GM21447 (cell line): ENCODE measurements around the gene GALNT10.

ENCODE experiments used
- ATAC-seq: cut with Tn5 transposase; IDR thresholded peaks from one replicate; pipeline ENCODE4 v1.9.1; 2021; ENCODE audit not compliant: unreplicated experiment

The GALNT10 gene

DNA sequence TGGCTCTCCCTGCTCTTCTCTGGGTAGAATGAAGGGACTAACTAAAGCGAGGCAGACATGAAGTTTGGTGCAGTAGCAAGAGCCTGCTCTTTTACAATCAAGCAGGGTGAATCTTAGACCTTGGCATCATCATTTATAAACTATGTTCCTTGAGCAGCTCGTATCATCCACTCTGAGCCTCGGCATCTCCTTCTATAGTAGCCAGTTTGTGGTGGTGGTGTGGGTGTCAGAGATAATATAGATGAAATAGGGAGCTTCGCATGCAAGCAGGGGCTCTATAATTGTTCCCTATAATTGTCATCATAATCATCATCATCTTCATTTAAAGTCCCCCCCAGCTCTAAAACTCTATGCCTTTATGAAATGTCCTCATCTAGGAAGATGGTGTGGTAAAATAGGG, 182.8 kb downstream of the GALNT10 start:
- ATAC-seq, result no peak

DNA sequence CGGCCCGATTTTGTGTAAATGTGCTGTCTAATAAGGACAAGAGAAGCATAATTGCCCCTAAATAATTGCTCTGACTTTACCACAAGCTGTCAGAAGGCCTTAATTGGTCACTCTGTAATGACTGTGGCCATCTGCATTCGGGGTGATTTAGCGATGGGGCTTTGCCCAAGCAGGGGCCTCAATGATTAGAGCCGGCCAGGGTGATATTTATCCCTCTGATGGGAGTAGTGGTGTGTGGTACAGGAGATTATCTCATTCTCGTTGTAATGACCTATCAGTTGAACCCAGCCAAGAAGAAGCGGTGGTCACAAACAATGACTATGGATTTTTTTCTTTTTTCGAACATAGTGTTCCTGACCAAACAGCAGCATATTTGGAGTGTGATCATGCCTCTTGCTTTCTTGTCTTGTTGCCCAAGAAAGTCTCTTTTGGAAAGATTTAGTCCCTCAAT, 183.2 kb downstream of the GALNT10 start:
- no peak for ATAC-seq

GRCh38 chr5:154374264-154374663, 183.7 kb downstream of the GALNT10 start:
- ATAC-seq, result no peak

DNA sequence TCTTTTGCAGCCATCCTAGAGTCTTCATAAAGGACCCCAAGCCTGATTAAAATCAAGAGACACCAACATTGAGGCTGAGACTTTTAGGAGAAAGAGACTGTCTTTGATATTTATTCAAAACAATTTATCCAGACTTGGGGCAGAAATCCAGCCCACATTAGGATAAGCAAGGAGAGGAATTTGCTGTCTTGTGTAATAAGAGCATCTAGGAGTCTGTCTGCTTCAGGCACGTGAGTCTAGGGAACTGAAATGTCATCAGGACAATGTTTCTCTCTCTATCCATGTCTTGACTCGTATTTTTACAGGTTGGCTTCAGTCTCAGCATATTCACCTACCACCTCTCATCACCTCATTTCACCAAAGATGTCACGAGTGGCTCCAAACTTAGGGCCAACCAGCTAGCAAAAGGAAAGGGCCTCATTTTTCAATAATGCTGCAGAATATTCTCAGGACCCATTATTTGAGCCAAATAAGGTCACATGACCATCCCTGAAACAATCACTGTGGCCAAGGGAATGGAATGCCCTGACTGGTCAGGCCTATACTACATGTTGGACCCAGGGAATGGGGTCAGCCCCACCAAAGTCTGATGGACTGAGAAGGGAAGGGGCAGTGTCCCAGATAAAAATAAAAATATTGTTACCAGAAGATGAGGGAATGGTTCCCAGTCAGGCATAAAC, 184.9 kb downstream of the GALNT10 start:
- no peak for ATAC-seq

- ATAC-seq, result no peak
These were observed 185.9 kb downstream of the GALNT10 start for GRCh38 chr5:154376481-154376880.

DNA sequence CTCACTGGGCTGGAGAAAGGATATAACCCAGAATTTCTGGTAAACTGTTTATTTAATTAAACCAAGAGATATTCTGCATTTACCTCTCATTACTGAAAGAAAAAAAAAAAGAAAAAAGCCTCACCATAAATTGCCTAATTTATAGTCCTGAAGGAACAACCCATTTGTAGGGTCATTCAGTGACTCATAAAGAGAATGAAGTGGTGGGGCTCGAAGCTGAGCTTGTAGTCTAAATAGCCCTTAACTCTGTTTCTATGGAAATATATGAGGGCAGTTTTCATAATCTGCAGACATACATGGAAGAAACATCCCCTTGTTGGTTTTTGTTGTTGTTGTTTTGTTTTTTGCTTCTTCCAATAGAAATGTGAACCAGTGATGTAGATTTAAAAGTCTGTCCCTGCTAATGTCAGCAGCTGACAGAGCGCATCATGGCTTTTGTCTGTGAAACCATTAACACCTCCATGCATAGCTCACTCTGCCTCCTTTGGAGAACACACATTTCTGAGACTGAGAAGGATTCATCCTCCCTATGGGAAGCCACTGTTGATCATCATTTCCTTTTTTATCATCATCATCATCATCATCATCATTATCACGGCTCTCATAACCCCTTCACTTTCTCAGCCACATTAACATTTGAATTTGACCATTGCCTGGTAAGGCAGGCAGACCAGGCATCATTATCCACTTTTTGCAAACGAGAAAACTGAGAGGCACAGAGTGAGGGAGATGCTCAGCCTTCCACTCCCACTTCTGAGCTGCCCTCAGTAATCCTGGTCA, 187.4 kb downstream of the GALNT10 start:
- no peak for ATAC-seq

DNA sequence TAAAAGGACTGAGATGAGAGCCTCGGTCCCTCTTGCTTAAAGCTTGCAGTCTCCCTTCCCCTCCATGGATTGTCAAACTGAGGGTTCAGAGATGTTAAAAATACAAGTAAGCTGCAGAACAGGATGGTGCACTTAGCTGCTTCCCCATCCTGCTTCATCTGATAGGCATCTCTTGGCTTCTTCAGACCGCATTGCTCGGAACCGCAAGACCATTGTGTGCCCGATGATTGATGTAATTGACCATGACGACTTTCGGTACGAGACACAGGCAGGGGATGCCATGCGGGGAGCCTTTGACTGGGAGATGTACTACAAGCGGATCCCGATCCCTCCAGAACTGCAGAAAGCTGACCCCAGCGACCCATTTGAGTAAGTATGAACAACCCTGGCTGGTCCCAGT, 189.7 kb downstream of the GALNT10 start:
- ATAC-seq, result no peak

- peak; percentile 99 for ATAC-seq
These were observed 194.1 kb downstream of the GALNT10 start for GRCh38 chr5:154384480-154385235.

DNA sequence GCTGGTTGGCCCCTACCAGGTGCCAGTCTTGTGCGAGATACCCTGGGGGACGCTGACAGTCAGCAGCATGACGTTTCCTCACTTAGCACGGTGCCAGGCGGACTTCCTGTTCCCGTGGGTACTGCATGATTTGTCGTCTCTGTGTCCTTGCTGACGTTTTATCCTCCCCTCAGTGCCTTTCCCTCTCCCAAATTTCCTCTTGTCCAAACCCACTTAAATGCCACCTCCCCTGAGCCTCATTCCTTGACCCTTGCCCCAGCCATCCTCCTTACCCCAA, 194.6 kb downstream of the GALNT10 start:
- no peak for ATAC-seq

- no peak for ATAC-seq
These were observed 196.6 kb downstream of the GALNT10 start for GRCh38 chr5:154386952-154387629.

GRCh38 chr5:154388842-154389241, 198.3 kb downstream of the GALNT10 start:
- ATAC-seq, result no peak

DNA sequence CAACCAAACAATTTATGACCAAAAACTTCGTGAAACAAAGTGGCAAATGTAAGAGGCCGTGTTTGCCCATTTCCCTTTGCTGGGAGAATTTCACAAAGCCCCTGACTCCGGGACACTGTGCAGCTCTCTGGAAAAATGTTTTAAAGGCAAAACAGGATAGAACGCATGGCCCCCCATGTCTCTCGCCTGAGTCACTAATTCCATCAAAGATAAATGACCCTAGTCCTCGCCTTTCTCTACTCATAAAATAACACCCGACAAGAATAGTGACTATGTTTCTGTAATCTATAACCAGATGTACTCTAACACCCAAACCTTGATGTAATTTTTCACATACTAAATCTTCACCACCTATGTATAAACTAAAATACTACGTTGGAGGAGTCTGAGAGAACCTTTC, 199.6 kb downstream of the GALNT10 start:
- ATAC-seq, result no peak

DNA sequence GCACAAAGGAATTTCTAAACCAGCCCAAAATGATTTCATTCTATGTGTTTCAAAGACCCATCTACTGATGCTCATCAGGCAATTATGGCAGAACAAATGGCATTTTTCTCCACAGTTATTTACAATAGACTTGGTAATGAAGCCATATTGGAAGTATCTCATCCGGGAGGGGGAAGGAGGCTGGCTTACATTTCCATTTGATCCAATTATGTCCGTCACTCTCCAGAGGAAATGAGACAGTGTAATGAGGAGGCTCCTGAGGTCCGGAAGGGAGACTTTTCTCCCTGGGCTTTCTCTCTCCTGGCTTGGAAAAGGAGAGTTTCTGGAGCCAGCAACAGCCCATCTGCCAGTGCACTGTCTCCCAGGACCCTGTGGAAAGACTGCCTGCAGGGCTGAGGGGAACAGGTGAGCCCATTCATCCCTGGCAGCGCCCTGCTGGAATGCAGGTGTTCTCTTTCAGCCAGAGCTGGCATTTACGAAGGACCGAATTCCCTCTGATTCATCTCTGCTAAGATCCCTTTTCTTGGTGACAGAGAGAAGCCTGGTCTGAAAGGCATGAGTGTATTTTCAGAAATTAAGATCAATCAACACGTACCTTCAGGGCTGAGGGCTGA, 200.3 kb downstream of the GALNT10 start:
- ATAC-seq, result no peak

GRCh38 chr5:154391788-154392187, 201.3 kb downstream of the GALNT10 start:
- no peak for ATAC-seq

DNA sequence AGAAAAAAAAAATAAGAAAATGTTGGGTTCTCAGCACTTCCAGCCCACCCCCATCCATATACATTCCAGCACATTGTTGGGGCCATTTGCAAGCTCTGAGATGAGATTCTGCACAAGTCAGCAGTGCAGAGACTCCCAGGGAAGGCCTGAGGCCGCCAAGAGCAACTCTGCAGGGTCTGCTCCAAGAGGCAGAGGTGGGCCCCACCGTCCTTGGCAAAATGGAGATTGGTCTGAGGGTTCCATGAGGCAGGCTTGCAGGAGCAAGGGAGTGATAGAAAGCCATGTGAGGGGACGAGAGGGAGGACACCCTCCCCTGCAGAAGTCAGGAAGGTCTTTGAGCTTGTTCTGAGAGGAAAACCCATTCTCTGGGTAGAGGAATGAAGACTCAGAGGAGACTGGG, 203.3 kb downstream of the GALNT10 start:
- no peak for ATAC-seq

DNA sequence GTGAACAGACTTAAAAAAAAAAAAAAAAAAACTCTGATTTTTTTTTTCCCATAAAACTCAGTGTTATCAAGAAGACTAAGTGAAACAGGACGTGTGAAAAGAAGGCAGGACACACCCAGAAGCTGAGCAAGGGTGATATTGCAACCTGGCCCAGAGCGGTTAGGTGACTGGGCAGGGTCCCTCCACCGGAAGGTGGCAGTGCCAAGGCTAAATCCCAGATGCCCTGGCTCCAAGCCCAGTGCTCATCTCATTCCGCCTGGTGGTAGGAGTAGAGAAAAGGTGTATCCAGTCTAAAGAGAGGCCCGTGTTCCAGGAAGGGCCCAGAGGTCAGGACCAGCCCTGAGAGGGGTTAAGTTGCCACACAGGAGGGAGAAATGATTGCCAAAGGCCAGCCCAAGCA, 203.8 kb downstream of the GALNT10 start:
- no peak for ATAC-seq

GRCh38 chr5:154395407-154396106, 205.0 kb downstream of the GALNT10 start:
- no peak for ATAC-seq

- no peak for ATAC-seq
These were observed 205.6 kb downstream of the GALNT10 start for GRCh38 chr5:154396128-154396527.

GRCh38 chr5:154397652-154398406, 207.3 kb downstream of the GALNT10 start:
- no peak for ATAC-seq

DNA sequence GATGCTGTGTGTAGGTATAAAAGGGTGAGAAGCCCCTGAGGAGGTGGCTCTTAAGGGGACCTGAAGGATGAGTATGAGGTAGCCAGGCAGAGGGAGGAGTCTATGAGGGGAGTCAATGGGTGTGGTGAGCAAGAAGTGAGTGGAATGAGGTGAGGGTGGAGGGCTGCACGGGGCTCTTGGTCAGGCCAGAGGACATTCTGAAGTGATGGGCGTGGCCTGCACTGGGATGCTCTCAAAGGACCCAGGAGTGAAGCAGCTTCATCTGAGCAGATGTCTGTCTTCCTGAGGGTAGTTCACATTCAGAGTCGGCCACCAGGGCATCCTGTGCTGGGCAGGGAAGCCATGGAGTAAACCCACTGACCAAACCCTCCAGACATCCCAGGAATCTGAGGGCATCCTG, 210.1 kb downstream of the GALNT10 start:
- ATAC-seq, result no peak
